Transverse colon (tissue), 4 donors: ENCODE measurements around the gene LSM7.

Experiments
- EP300 ChIP-seq: sonication (generic); formaldehyde crosslinking; IDR thresholded peaks from one replicate; pipeline ENCODE4 v1.6.1; 2017; ENCODE audit warnings: antibody characterized with exemption, low read depth
- POLR2AphosphoS5 ChIP-seq, 3 donors: sonication (generic); formaldehyde crosslinking; IDR thresholded peaks; one replicate each; pipeline ENCODE4 v1.6.1; 2016; ENCODE audit warnings: antibody characterized with exemption in 3 of 3
- TF ChIP-seq, protein P1 (sequence below), 5 experiments: fragments of 200-600 bp in 3 of 5; fragments of 450-650 bp in 2 of 5; sonication (generic) in 3 of 5; IDR thresholded peaks; 1 replicate in 2 of 5; 2 replicates in 3 of 5; pipeline ENCODE4 v1.5.1; 2016 to 2017; ENCODE audit warnings: antibody characterized with exemption in 5 of 5, inconsistent platforms in 3 of 5, mild to moderate bottlenecking in 2 of 5, moderate library complexity in 1 of 5

DNA sequence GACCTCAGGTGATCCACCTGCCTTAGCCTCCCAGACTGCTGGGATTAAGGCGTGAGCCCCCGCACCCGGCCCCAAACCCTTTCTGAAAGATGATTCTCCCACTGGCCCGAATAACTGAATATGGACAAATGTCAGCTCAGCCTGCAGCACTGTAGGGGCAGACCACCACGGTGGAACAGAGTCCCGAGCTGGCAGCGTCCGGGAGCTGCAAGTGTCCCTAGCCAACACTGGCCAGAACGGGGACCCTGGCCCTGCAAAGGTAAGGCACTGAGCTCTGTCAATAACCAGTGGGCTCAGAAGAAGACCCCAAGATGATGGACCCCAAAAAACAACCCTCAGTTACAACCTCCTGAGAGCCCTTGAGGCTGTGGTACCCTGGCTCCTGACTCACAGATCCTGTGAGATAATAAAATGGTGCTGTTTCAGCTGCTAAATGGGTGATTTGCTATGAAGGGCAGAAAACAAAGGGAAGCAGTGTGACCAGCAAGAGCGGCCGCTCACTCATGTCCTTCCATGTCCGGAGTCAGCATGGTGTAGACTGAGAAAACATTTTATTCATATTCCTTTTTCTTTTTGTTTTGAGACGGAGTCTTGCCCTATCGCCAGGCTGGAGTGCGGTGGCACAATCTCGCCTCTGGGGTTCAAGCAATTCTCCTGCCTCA is 1.6 kb downstream of the LSM7 start:
- TF ChIP-seq, protein P1, sequence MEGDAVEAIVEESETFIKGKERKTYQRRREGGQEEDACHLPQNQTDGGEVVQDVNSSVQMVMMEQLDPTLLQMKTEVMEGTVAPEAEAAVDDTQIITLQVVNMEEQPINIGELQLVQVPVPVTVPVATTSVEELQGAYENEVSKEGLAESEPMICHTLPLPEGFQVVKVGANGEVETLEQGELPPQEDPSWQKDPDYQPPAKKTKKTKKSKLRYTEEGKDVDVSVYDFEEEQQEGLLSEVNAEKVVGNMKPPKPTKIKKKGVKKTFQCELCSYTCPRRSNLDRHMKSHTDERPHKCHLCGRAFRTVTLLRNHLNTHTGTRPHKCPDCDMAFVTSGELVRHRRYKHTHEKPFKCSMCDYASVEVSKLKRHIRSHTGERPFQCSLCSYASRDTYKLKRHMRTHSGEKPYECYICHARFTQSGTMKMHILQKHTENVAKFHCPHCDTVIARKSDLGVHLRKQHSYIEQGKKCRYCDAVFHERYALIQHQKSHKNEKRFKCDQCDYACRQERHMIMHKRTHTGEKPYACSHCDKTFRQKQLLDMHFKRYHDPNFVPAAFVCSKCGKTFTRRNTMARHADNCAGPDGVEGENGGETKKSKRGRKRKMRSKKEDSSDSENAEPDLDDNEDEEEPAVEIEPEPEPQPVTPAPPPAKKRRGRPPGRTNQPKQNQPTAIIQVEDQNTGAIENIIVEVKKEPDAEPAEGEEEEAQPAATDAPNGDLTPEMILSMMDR (IDR thresholded peaks at IDR 0.05), result no peak
- TF ChIP-seq EP300 (no peak), POLR2AphosphoS5 (IDR thresholded peaks at IDR 0.05) (no peak)
